Peyer's patch (tissue), 4 donors: Measurements from ENCODE around the gene PARP1. TPM values are rescaled to one million over a fixed set of nuclear protein-coding genes. Genes with fewer than 3 reads are reported as not detected.
A peak's percentile ranks its signal among the peaks of the same experiment; 100 is the strongest.

Source experiments
- DNase-seq, 3 donors: peaks; one replicate each; pipeline ENCODE4 v3.0.0-alpha.2; 2017 to 2019
- H3K27ac ChIP-seq, 4 donors: fragments of 200-600 bp; sonication (generic); one replicate each; pipeline ENCODE4 v1.5.1; 2016 to 2019
- H3K27me3 ChIP-seq, 2 donors: fragments of 200-600 bp; sonication (generic); one replicate each; pipeline ENCODE4 v1.5.1; 2019
- H3K36me3 ChIP-seq, 3 donors: fragments of 200-600 bp; sonication (generic); one replicate each; pipeline ENCODE4 v1.5.1; 2016 to 2019
- H3K4me1 ChIP-seq, 4 donors: fragments of 200-600 bp; sonication (generic); one replicate each; pipeline ENCODE4 v1.5.1; 2016 to 2019
- H3K4me3 ChIP-seq, 4 donors: fragments of 200-600 bp; sonication (generic); 1 replicate in 3 of 4; 2 replicates in 1 of 4; pipeline ENCODE4 v1.5.1; 2016 to 2019; ENCODE audit warnings: mild to moderate bottlenecking in 1 of 4
- H3K9me3 ChIP-seq, 4 donors: fragments of 200-600 bp; sonication (generic); one replicate each; pipeline ENCODE4 v1.5.1; 2016 to 2019; ENCODE audit warnings: mild to moderate bottlenecking in 1 of 4
- POLR2A ChIP-seq, 2 donors: fragments of 450-650 bp; IDR thresholded peaks; one replicate each; pipeline ENCODE4 v1.5.1; 2017; ENCODE audit warnings: antibody characterized with exemption in 2 of 2, mild to moderate bottlenecking in 2 of 2, moderate library complexity in 2 of 2
- total RNA-seq, 4 donors: library from RNA; depleted of rRNA; stranded (reverse); fragments of >200 nt; gene quantifications; one replicate each; pipeline ENCODE4 v1.1.0, GENCODE V29; 2016
- TF ChIP-seq, protein P1 (sequence below), 6 experiments: fragments of 450-650 bp in 4 of 6; fragments of 200-600 bp in 2 of 6; sonication (generic) in 1 of 6; IDR thresholded peaks; one replicate each; pipeline ENCODE4 v1.5.1; 2017 to 2019; ENCODE audit warnings: antibody characterized with exemption in 6 of 6, mild to moderate bottlenecking in 3 of 6, moderate library complexity in 1 of 6

The PARP1 gene
- total RNA-seq, 4 donors from 2014 or later: 25.2 to 145 (median 54.4) TPM

DNA sequence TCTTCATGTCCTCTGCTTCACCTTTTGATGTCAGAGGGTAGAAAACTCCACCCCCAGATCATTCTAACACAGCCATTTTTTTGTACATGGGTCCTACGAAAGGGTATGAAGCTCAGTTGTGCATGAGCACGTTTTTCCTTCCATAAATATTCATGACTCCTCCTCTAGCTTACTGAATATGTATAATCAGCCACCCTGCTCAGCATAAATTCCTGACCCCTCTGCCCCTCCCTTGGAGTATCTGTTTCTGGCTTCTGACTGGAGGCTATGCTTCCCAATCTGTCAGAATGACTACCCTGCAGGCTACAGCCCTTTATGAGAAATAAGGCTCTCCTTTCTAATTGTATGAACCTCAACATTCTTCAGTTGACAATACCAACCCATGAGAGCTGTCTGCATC lies 42.8 kb upstream of the PARP1 start:
- no peaks in the 10 kb centered on the region for H3K36me3 ChIP-seq
- H3K9me3 ChIP-seq: no peaks in the 10 kb centered on the region
- TF ChIP-seq, protein P1, sequence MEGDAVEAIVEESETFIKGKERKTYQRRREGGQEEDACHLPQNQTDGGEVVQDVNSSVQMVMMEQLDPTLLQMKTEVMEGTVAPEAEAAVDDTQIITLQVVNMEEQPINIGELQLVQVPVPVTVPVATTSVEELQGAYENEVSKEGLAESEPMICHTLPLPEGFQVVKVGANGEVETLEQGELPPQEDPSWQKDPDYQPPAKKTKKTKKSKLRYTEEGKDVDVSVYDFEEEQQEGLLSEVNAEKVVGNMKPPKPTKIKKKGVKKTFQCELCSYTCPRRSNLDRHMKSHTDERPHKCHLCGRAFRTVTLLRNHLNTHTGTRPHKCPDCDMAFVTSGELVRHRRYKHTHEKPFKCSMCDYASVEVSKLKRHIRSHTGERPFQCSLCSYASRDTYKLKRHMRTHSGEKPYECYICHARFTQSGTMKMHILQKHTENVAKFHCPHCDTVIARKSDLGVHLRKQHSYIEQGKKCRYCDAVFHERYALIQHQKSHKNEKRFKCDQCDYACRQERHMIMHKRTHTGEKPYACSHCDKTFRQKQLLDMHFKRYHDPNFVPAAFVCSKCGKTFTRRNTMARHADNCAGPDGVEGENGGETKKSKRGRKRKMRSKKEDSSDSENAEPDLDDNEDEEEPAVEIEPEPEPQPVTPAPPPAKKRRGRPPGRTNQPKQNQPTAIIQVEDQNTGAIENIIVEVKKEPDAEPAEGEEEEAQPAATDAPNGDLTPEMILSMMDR (IDR thresholded peaks at IDR 0.05): no peak
- no peak for TF ChIP-seq POLR2A (IDR thresholded peaks at IDR 0.05)
- H3K4me1 ChIP-seq: no peaks in the 10 kb centered on the region
- no peak overlapping the region for H3K27ac ChIP-seq
- no peak for DNase-seq
- H3K4me3 ChIP-seq: no peak overlapping the region
- no peaks in the 10 kb centered on the region for H3K27me3 ChIP-seq

DNA sequence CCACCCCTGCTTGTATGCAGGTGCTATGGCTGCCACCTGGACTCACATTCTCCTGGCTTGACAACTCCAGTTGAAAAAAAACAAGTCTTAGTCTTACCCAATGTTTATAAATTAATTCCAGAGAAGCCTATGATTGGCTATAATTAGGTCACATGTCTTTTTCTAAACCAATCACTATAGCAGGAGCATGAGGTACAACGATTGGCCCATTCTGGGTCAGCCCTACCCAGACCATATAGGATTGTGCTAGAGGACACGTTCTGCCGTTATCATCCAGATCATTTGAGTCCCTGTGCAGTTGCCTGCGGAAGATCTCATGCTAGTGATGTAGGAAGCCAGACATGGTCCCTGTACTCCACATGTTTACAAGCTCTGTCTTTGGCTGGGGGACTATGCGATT lies 41.9 kb upstream of the PARP1 start:
- no peak overlapping the region for H3K27ac ChIP-seq
- H3K9me3 ChIP-seq: no peaks in the 10 kb centered on the region
- H3K4me3 ChIP-seq: no peak overlapping the region
- no peaks in the 10 kb centered on the region for H3K27me3 ChIP-seq
- no peaks in the 10 kb centered on the region for H3K36me3 ChIP-seq
- TF ChIP-seq POLR2A (IDR thresholded peaks at IDR 0.05): no peak
- TF ChIP-seq, protein P1 (IDR thresholded peaks at IDR 0.05): no peak
- DNase-seq: no peak
- H3K4me1 ChIP-seq: peaks cover 0 to 6% (median 0%) of the 10 kb centered on the region in 4 donors

DNA sequence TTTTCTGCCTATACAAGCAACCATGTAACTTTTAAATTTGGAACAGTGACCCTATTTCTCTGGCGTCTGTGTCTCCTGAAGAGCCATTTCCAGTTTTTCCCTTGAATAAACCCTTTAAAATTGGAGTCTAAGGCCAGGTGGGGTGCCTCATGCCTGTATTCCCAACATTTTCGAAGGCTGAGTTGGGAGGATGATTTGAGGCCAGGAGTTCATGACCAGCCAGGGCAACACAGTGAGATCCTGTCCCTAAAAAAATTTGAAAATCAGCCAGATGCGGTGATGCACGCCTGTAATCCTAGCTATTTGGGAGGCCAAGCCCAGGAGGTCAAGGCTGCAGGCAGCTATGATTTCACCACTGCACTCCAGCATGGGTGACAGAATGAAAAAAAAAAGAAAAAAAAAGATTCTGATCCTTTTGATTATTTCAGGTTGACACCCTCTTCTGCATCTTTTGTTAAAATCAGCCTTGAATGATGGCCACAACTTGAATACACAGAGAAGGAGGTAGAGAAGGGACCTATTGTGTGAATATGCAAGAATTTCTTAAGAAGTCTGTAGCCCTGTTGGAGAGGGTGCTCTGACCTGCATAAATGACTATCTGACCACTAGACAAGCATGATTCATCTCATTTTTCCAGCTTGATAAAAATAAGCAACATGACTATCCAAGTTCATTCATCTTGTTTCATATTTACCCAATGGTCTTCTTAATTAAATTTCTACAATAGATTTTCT lies 40.2 kb upstream of the PARP1 start:
- Histone ChIP-seq H3K4me3 (no peak overlapping the region), H3K9me3 (no peaks in the 10 kb centered on the region), H3K36me3 (no peaks in the 10 kb centered on the region), H3K27ac (no peak overlapping the region), H3K4me1 (peaks cover 0 to 6% (median 0%) of the 10 kb centered on the region in 4 donors), H3K27me3 (no peaks in the 10 kb centered on the region)
- TF ChIP-seq POLR2A (IDR thresholded peaks at IDR 0.05): no peak
- TF ChIP-seq, protein P1 (IDR thresholded peaks at IDR 0.05): no peak
- no peak for DNase-seq

DNA sequence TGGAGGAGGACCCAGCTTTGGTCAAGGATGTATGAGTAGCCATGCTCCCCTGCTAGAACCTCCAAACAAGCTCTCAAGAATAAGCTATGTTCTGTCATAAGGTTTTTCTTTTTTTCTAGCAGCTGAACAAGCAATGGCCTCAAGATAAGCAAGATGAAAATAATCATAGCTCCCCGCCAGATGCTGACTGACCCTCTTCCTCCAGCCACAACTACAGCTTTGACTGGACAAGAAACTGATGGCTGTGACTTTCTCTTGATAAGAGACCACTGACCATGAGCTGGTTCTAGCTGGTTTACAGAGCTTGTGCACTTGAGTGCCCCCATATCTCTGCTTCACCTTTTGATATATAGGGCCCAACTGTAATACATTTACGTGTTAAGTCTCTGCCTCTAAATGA lies 38.2 kb upstream of the PARP1 start:
- peaks cover 0 to 6% (median 0%) of the 10 kb centered on the region in 4 donors for H3K4me1 ChIP-seq
- no peak overlapping the region for H3K4me3 ChIP-seq

DNA sequence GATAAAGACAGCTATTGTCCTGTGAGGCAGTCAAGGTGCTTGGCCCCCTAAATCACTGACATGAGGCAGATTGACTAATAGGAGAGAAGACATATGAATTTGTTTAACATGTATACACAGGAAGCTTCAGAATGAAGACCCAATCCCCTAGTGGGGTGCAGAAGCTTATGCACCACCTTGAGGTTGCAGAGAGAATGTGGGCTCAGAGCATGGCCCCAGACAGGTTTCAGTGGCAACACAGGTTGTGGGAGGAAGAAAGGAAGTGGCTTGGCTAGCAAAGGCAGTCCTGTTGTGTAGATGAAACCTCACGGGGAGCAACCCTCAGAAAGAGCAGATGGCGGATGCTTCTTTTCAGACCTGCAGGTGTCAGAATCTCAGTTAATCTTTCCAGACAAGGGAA lies 37.0 kb upstream of the PARP1 start:
- peak in 2 of 3 donors; percentile 79 to 89 for DNase-seq
- no peaks in the 10 kb centered on the region for H3K27me3 ChIP-seq
- H3K4me1 ChIP-seq: peaks cover 0 to 6% (median 0%) of the 10 kb centered on the region in 4 donors
- H3K36me3 ChIP-seq: no peaks in the 10 kb centered on the region
- peak overlapping the region in 1 of 4 donors; percentile 22 for H3K27ac ChIP-seq
- H3K4me3 ChIP-seq: no peak overlapping the region
- H3K9me3 ChIP-seq: no peaks in the 10 kb centered on the region
- TF ChIP-seq, protein P1 (IDR thresholded peaks at IDR 0.05): peak in 5 of 6 experiments; percentile 9 to 42 (median 34)
- TF ChIP-seq POLR2A (IDR thresholded peaks at IDR 0.05): no peak

More for the DNA sequence above, 38.2 kb upstream of the PARP1 start:
- Histone ChIP-seq H3K9me3 (no peaks in the 10 kb centered on the region), H3K36me3 (no peaks in the 10 kb centered on the region), H3K27ac (no peak overlapping the region), H3K27me3 (no peaks in the 10 kb centered on the region)
- DNase-seq: no peak
- TF ChIP-seq POLR2A (IDR thresholded peaks at IDR 0.05): no peak
- TF ChIP-seq, protein P1 (IDR thresholded peaks at IDR 0.05): no peak
